OCI-LY3 (cell line): Measurements from ENCODE around the gene KCNMA1.

Experiments used
- H2AFZ ChIP-seq: fragments of 200-600, 300-600 bp; shearing (Covaris generic); 2 replicates; pipeline ENCODE4 v1.6.0; 2014; ENCODE audit warnings: antibody characterized with exemption, low read depth, low read length
- H3K27ac ChIP-seq: fragments of 200-600, 300-600 bp; sonication (generic); 2 replicates; pipeline ENCODE4 v1.5.1; 2014; ENCODE audit warnings: mild to moderate bottlenecking, low read length, moderate library complexity, mixed read lengths
- H3K27me3 ChIP-seq: fragments of 200-600, 300-600 bp; sonication (generic); 2 replicates; pipeline ENCODE4 v1.6.1; 2014; ENCODE audit warnings: low read depth, low read length, mixed read lengths
- H3K36me3 ChIP-seq: fragments of 200-600, 300-600 bp; sonication (generic); replicated peaks from 2 replicates; pipeline ENCODE3; 2014; ENCODE audit warnings: low read depth, low read length, mixed read lengths
- H3K4me1 ChIP-seq: fragments of 300-600, 200-600 bp; sonication (generic); 2 replicates; pipeline ENCODE4 v1.6.1; 2014; ENCODE audit warnings: low read length, mixed read lengths
- H3K4me2 ChIP-seq: fragments of 200-600, 300-600 bp; sonication (generic); 2 replicates; pipeline ENCODE4 v1.6.1; 2014; ENCODE audit warnings: low read length, mixed read lengths
- H3K4me3 ChIP-seq: fragments of 300-600, 200-600 bp; sonication (generic); 2 replicates; pipeline ENCODE4 v1.5.1; 2014; ENCODE audit warnings: antibody characterized with exemption, mild to moderate bottlenecking, low read length, moderate library complexity
- H3K79me2 ChIP-seq: fragments of 300-600, 200-600 bp; shearing (Covaris generic); 2 replicates; pipeline ENCODE4 v1.6.1; 2014; ENCODE audit warnings: mild to moderate bottlenecking, low read length, mixed read lengths
- H3K9ac ChIP-seq: fragments of 300-600, 200-600 bp; shearing (Covaris generic); 2 replicates; pipeline ENCODE4 v1.6.0; 2014; ENCODE audit warnings: mild to moderate bottlenecking, low read length, moderate library complexity
- H3K9me3 ChIP-seq: fragments of 200-600, 300-600 bp; shearing (Covaris generic); 2 replicates; pipeline ENCODE4 v1.6.1; 2014; ENCODE audit warnings: low read length, mixed read lengths; ENCODE audit not compliant: insufficient read depth
- H4K20me1 ChIP-seq: fragments of 200-600, 300-600 bp; sonication (generic); 2 replicates; pipeline ENCODE4 v1.6.1; 2016; ENCODE audit warnings: low read length, mixed read lengths; ENCODE audit not compliant: insufficient read depth
- CTCF ChIP-seq: fragments of 200-600, 300-600 bp; sonication (generic); IDR thresholded peaks from 2 replicates; pipeline ENCODE4 v1.5.1; 2014; ENCODE audit warnings: antibody characterized with exemption, low read length, low read depth
- EZH2phosphoT487 ChIP-seq: fragments of 200-600 bp; shearing (Covaris generic); IDR thresholded peaks from 2 replicates; pipeline ENCODE4 v1.6.1; 2018; ENCODE audit warnings: antibody characterized with exemption, mixed run types, low read depth

The KCNMA1 gene

GRCh38 chr10:77441353-77442166, 196.0 kb downstream of the KCNMA1 start:
- no peak overlapping the region for H3K4me2 ChIP-seq
- peaks cover 50% of the 10 kb centered on the region for H4K20me1 ChIP-seq
- H3K4me3 ChIP-seq = no peak overlapping the region
- no peak overlapping the region for H3K9ac ChIP-seq
- H3K27me3 ChIP-seq = no peaks in the 10 kb centered on the region
- no peak overlapping the region for H3K27ac ChIP-seq
- TF ChIP-seq CTCF (no peak), EZH2phosphoT487 (no peak)
- H2AFZ ChIP-seq = no peak overlapping the region
- H3K36me3 ChIP-seq = no peaks in the 10 kb centered on the region
- no peaks in the 10 kb centered on the region for H3K79me2 ChIP-seq
- H3K9me3 ChIP-seq = no peaks in the 10 kb centered on the region
- H3K4me1 ChIP-seq = no peaks in the 10 kb centered on the region

- H3K4me1 ChIP-seq = no peaks in the 10 kb centered on the region
- no peaks in the 10 kb centered on the region for H3K9me3 ChIP-seq
- H3K4me2 ChIP-seq = no peak overlapping the region
- H3K79me2 ChIP-seq = no peaks in the 10 kb centered on the region
- H3K4me3 ChIP-seq = no peak overlapping the region
- TF ChIP-seq EZH2phosphoT487 = no peak
- TF ChIP-seq CTCF = no peak
- peaks cover 43% of the 10 kb centered on the region for H4K20me1 ChIP-seq
- H3K9ac ChIP-seq = no peak overlapping the region
- no peak overlapping the region for H3K27ac ChIP-seq
- H3K27me3 ChIP-seq = no peaks in the 10 kb centered on the region
- H2AFZ ChIP-seq = no peak overlapping the region
- H3K36me3 ChIP-seq = no peaks in the 10 kb centered on the region
These were observed 201.2 kb downstream of the KCNMA1 start for GRCh38 chr10:77436257-77436975.

GRCh38 chr10:77433546-77433945, 204.1 kb downstream of the KCNMA1 start:
- peaks cover 52% of the 10 kb centered on the region for H4K20me1 ChIP-seq
- H3K4me3 ChIP-seq = no peak overlapping the region
- H3K4me2 ChIP-seq = no peak overlapping the region
- no peak overlapping the region for H3K9ac ChIP-seq
- no peaks in the 10 kb centered on the region for H3K36me3 ChIP-seq
- H3K27me3 ChIP-seq = no peaks in the 10 kb centered on the region
- TF ChIP-seq EZH2phosphoT487 = no peak
- no peak for TF ChIP-seq CTCF
- no peaks in the 10 kb centered on the region for H3K4me1 ChIP-seq
- no peak overlapping the region for H3K27ac ChIP-seq
- 0 out of 2 replicates have a peak, but pooled peaks cover 6% of the 10 kb centered on the region for H3K79me2 ChIP-seq
- H2AFZ ChIP-seq = no peak overlapping the region
- H3K9me3 ChIP-seq = no peaks in the 10 kb centered on the region

- H2AFZ ChIP-seq = no peak overlapping the region
- no peaks in the 10 kb centered on the region for H3K36me3 ChIP-seq
- TF ChIP-seq EZH2phosphoT487 (no peak), CTCF (no peak)
- H3K9me3 ChIP-seq = no peaks in the 10 kb centered on the region
- no peak overlapping the region for H3K4me3 ChIP-seq
- no peaks in the 10 kb centered on the region for H3K4me1 ChIP-seq
- H3K79me2 ChIP-seq = 0 out of 2 replicates have a peak, but pooled peaks cover 6% of the 10 kb centered on the region
- no peak overlapping the region for H3K9ac ChIP-seq
- H3K4me2 ChIP-seq = no peak overlapping the region
- peaks cover 60% of the 10 kb centered on the region for H4K20me1 ChIP-seq
- H3K27me3 ChIP-seq = no peaks in the 10 kb centered on the region
- H3K27ac ChIP-seq = no peak overlapping the region
These were observed 205.4 kb downstream of the KCNMA1 start for GRCh38 chr10:77431980-77432797.
